Measurements from ENCODE around the gene ROBO1. TPM values are rescaled to one million over a fixed set of nuclear protein-coding genes. Genes with fewer than 3 reads are reported as not detected.

ROBO1 gene
- total and polyA plus RNA-seq, 2 donors (not counting 3 experiments of a cell fraction or from before 2014, with no cell fraction given): 5.9 to 14.2 TPM

DNA sequence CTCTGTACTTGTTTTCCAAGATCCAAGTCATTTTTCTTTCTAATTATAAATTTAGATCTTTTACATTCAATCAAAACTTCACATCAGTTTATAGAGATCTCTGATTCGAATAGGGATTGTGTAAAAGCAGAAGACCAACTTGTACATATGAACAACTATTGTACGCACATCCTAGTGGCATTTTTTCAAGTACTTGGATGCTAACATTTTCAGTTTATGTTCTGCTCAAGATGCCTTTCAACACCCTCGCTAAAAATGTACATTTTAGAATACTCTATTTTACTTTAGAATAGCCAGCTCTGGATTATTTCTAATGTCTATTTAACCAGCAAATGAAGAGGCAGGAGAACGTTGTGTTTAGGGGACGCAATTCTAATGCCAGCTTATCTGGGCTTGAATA, 340.7 kb downstream of the ROBO1 start:
- no peaks in the 10 kb centered on the region for H3K4me1 ChIP-seq (ENCODE audit: control insufficient read depth, extremely low read depth, insufficient read depth, low read length)
- H2AFZ ChIP-seq (ENCODE audit: low read depth, low read length): no peak overlapping the region
- H3K9ac ChIP-seq (replicated peaks; ENCODE audit: extremely low read depth, insufficient read depth, low read length): no peak overlapping the region
- H4K20me1 ChIP-seq (replicated peaks; ENCODE audit: control insufficient read depth, extremely low read depth, insufficient read depth, low read length): no peaks in the 10 kb centered on the region
- no peaks in the 10 kb centered on the region for H3K9me3 ChIP-seq (replicated peaks; ENCODE audit: control insufficient read depth, insufficient read depth, low read length)
- intact Hi-C loops (cut with micrococcal nuclease) (no loop called here), dilution Hi-C loops (cut with MboI; ENCODE audit: extremely low pct_ligation_motif_present, low sequenced_read_pairs) (no loop called here)
- no peak for DNase-seq (ENCODE audit: low read depth, low spot score)
- H3K4me2 ChIP-seq (ENCODE audit: insufficient read depth, low read length): no peak overlapping the region
- FAIRE-seq: no peak
- no peaks in the 10 kb centered on the region for H3K36me3 ChIP-seq (ENCODE audit: control insufficient read depth in 2 of 2, extremely low read depth in 1 of 2, insufficient read depth in 2 of 2, low read length in 2 of 2)
- BruUV-seq (replicated peaks): no TSS peak
- TF ChIP-seq POLR2A (IDR thresholded peaks at IDR 0.05; ENCODE audit: low read depth, low read length): no peak
- TF ChIP-seq CTCF (IDR thresholded peaks at IDR 0.05; ENCODE audit: extremely low read depth in 1 of 2, insufficient read depth in 1 of 2, low read depth in 1 of 2, low read length in 2 of 2): no peak
- no peak for TF ChIP-seq GATA2 (IDR thresholded peaks at IDR 0.05; ENCODE audit: insufficient read depth, insufficient read length, low read depth, low read length)
- no peak for TF ChIP-seq POLR2AphosphoS5 (IDR thresholded peaks at IDR 0.05; ENCODE audit: insufficient read depth, low read depth, low read length)
- TF ChIP-seq FOS (IDR thresholded peaks at IDR 0.05; ENCODE audit: borderline replicate concordance, insufficient read depth, low read length): no peak
- TF ChIP-seq JUN (IDR thresholded peaks at IDR 0.05; ENCODE audit: borderline replicate concordance, insufficient read depth, insufficient read length, low read depth): no peak
- TF ChIP-seq, protein P1, sequence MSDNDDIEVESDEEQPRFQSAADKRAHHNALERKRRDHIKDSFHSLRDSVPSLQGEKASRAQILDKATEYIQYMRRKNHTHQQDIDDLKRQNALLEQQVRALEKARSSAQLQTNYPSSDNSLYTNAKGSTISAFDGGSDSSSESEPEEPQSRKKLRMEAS (IDR thresholded peaks at IDR 0.05; ENCODE audit: insufficient read depth, insufficient read length): no peak
- no peak for TF ChIP-seq EZH2 (IDR thresholded peaks at IDR 0.05; ENCODE audit: borderline replicate concordance, low read depth, low read length, severe bottlenecking)
- no peak for TF ChIP-seq MYC (IDR thresholded peaks at IDR 0.05; ENCODE audit: low read depth, low read length)
- H3K27ac ChIP-seq (ENCODE audit: insufficient read depth, low read depth, low read length): no peak overlapping the region
- ChIA-PET CTCF (interaction anchor here (2.0 kb wide), 1 partner anchor 9 kb away, joined by 4 read pairs; no protein-coding TSS in a partner anchor), POLR2A (no interaction called here)
- no peaks in the 10 kb centered on the region for H3K79me2 ChIP-seq (ENCODE audit: control insufficient read depth, insufficient read depth, low read length)
- H3K9me1 ChIP-seq (replicated peaks; ENCODE audit: control insufficient read depth, extremely low read depth, insufficient read depth, low read length): no peaks in the 10 kb centered on the region
- H3K27me3 ChIP-seq (ENCODE audit: control insufficient read depth in 2 of 2, insufficient read depth in 2 of 2, low read length in 2 of 2): no peaks in the 10 kb centered on the region
- no peak overlapping the region for H3K4me3 ChIP-seq (replicated peaks in 1 of 3; ENCODE audit: insufficient read depth in 1 of 3, low read depth in 1 of 3, low read length in 3 of 3)

Data from endothelial cell of umbilical vein (primary cell).